GM10847 (cell line): Measurements from ENCODE around the gene NR1I2.

ENCODE experiments used
- POLR2A ChIP-seq: IDR thresholded peaks from 2 replicates; pipeline ENCODE4 v1.6.1; 2011; ENCODE audit not compliant: insufficient read length; ENCODE audit errors: extremely low read depth

The NR1I2 gene

GRCh38 chr3:119768668-119769393 lies 13.1 kb upstream of the NR1I2 start:
- TF ChIP-seq POLR2A = no peak

- TF ChIP-seq POLR2A = no peak
These were observed 12.3 kb upstream of the NR1I2 start for GRCh38 chr3:119769394-119770149.

GRCh38 chr3:119774444-119774843 lies 7.5 kb upstream of the NR1I2 start:
- TF ChIP-seq POLR2A = no peak

GRCh38 chr3:119776304-119776703 lies 5.6 kb upstream of the NR1I2 start:
- TF ChIP-seq POLR2A = no peak

GRCh38 chr3:119778176-119778575 lies 3.7 kb upstream of the NR1I2 start:
- no peak for TF ChIP-seq POLR2A

GRCh38 chr3:119778811-119779210 lies 3.1 kb upstream of the NR1I2 start:
- no peak for TF ChIP-seq POLR2A

GRCh38 chr3:119779731-119780383 lies 2.0 kb upstream of the NR1I2 start:
- no peak for TF ChIP-seq POLR2A

GRCh38 chr3:119782460-119782859 lies 559 bp downstream of the NR1I2 start:
- no peak for TF ChIP-seq POLR2A

- no peak for TF ChIP-seq POLR2A
These were observed 1.4 kb downstream of the NR1I2 start for GRCh38 chr3:119783255-119783654.

GRCh38 chr3:119783883-119784282 lies 2.0 kb downstream of the NR1I2 start:
- TF ChIP-seq POLR2A = no peak

- no peak for TF ChIP-seq POLR2A
These were observed 4.5 kb downstream of the NR1I2 start for GRCh38 chr3:119786409-119786808.

GRCh38 chr3:119790369-119790768 lies 8.5 kb downstream of the NR1I2 start:
- TF ChIP-seq POLR2A = no peak

- no peak for TF ChIP-seq POLR2A
These were observed 10.4 kb downstream of the NR1I2 start for GRCh38 chr3:119792270-119792669.

GRCh38 chr3:119794401-119794800 lies 12.5 kb downstream of the NR1I2 start:
- no peak for TF ChIP-seq POLR2A

- TF ChIP-seq POLR2A = no peak
These were observed 13.2 kb downstream of the NR1I2 start for GRCh38 chr3:119794971-119795612.

GRCh38 chr3:119795849-119796248 lies 13.9 kb downstream of the NR1I2 start:
- no peak for TF ChIP-seq POLR2A
